Sigmoid colon (tissue), 7 donors: ENCODE results near the gene CLHC1. TPM values are rescaled to one million over a fixed set of nuclear protein-coding genes. Genes with fewer than 3 reads are reported as not detected.
A peak's percentile ranks its signal among the peaks of the same experiment; 100 is the strongest.

Experiments
- DNase-seq: peaks from one replicate; pipeline ENCODE4 v3.0.0-alpha.2; 2019
- H3K27ac ChIP-seq, 4 donors: fragments of 200-600 bp; sonication (generic); one replicate each; pipeline ENCODE4 v1.5.1; 2016 to 2019; ENCODE audit warnings: mild to moderate bottlenecking in 1 of 4
- H3K27me3 ChIP-seq, 3 donors: fragments of 200-600 bp; sonication (generic); one replicate each; pipeline ENCODE4 v1.5.1; 2019; ENCODE audit warnings: mild to moderate bottlenecking in 1 of 3
- H3K36me3 ChIP-seq, 4 donors: fragments of 200-600 bp; sonication (generic); one replicate each; pipeline ENCODE4 v1.5.1; 2016 to 2019
- H3K4me1 ChIP-seq, 4 donors: fragments of 200-600 bp; sonication (generic); one replicate each; pipeline ENCODE4 v1.5.1; 2017 to 2019
- H3K4me3 ChIP-seq, 4 donors: fragments of 200-600 bp; sonication (generic); one replicate each; pipeline ENCODE4 v1.5.1; 2017 to 2019; ENCODE audit warnings: mild to moderate bottlenecking in 2 of 4, moderate library complexity in 1 of 4
- H3K9me3 ChIP-seq, 4 donors: fragments of 200-600 bp in 3 of 4; sonication (generic) in 3 of 4; one replicate each; pipeline versions ENCODE4 v1.5.1 to v1.6.1; 2013 to 2019
- CTCF ChIP-seq, 4 experiments: fragments of 450-650 bp in 3 of 4; fragments of 200-600 bp in 1 of 4; IDR thresholded peaks; one replicate each; pipeline ENCODE4 v1.5.1; 2016 to 2019; ENCODE audit warnings: antibody characterized with exemption in 4 of 4, mild to moderate bottlenecking in 3 of 4, moderate library complexity in 2 of 4
- EP300 ChIP-seq, 4 donors: sonication (generic); formaldehyde crosslinking; IDR thresholded peaks; one replicate each; pipeline ENCODE4 v1.6.1; 2017; ENCODE audit warnings: antibody characterized with exemption in 4 of 4
- POLR2A ChIP-seq, 2 donors: fragments of 450-650 bp; IDR thresholded peaks; one replicate each; pipeline ENCODE4 v1.6.1; 2016; ENCODE audit warnings: antibody characterized with exemption in 2 of 2, mild to moderate bottlenecking in 2 of 2, moderate library complexity in 2 of 2
- POLR2AphosphoS5 ChIP-seq, 4 donors: sonication (generic); formaldehyde crosslinking; IDR thresholded peaks; one replicate each; pipeline ENCODE4 v1.6.1; 2017; ENCODE audit warnings: antibody characterized with exemption in 4 of 4
- WGBS, 2 donors: extraction: QIAGEN DNeasy Blood & Tissue Kit; methylation state at CpG; one replicate each; pipeline ENCODE4 v1.1.7; 2013; 5-methylcytosine and 5-hydroxymethylcytosine counted together
- intact Hi-C: fragments of 100-400 bp; cut with DNase I; formaldehyde crosslinking; loops from one replicate; pipeline ENCODE4 v1.15.1; 2023
- polyA plus RNA-seq, 3 donors: library from polyadenylated mRNA; stranded (reverse); fragments of 200-250 nt; gene quantifications; one replicate each; pipeline ENCODE4 v1.2.3, GENCODE V29; 2013
- total RNA-seq, 4 donors: library from RNA; depleted of rRNA; stranded (reverse); fragments of >200 nt; gene quantifications; one replicate each; pipeline ENCODE4 v1.1.0, GENCODE V29; 2016
- donor health status: healthy with polysubstance abuse.
- donor health status: Bipolar disorder and iron deficiency.
- donor health status: healthy.

The CLHC1 gene
- total and polyA plus RNA-seq, 7 donors = 4.4 to 22.4 (median 6.6) TPM

- H3K4me1 ChIP-seq = peaks cover 0 to 21% (median 11%) of the 10 kb centered on the region in 4 donors
- DNase-seq = no peak
- H3K27me3 ChIP-seq = no peaks in the 10 kb centered on the region
- WGBS, 2 donors = 91% methylated on average over 19 of the region's 19 CpGs
- H3K27ac ChIP-seq = peak overlapping the region; percentile 1 to 97 (median 92)
- H3K9me3 ChIP-seq = no peaks in the 10 kb centered on the region
- H3K4me3 ChIP-seq = no peak overlapping the region
- intact Hi-C loops = no loop called here
- no peaks in the 10 kb centered on the region for H3K36me3 ChIP-seq
- no peak for TF ChIP-seq EP300 (IDR thresholded peaks at IDR 0.05)
Measured at GRCh38 chr2:55224761-55225261, 7.3 kb downstream of the CLHC1 start.

GRCh38 chr2:55223958-55224760, 7.9 kb downstream of the CLHC1 start:
- Histone ChIP-seq H3K4me3 (peak overlapping the region in 3 of 4 donors; percentile 63 to 72 (median 70)), H3K4me1 (peaks cover 0 to 21% (median 11%) of the 10 kb centered on the region in 4 donors), H3K9me3 (no peaks in the 10 kb centered on the region), H3K27ac (peak overlapping the region; percentile 88 to 97 (median 93)), H3K27me3 (no peaks in the 10 kb centered on the region), H3K36me3 (no peaks in the 10 kb centered on the region)
- WGBS, 2 donors = 87 to 92% methylated on average over 25 of the region's 25 CpGs
- peak; percentile 70 for DNase-seq
- intact Hi-C loops = no loop called here
- no peak for TF ChIP-seq POLR2A (IDR thresholded peaks at IDR 0.05)
- TF ChIP-seq EP300 (IDR thresholded peaks at IDR 0.05) = no peak
- no peak for TF ChIP-seq CTCF (IDR thresholded peaks at IDR 0.05)
- no peak for TF ChIP-seq POLR2AphosphoS5 (IDR thresholded peaks at IDR 0.05)

- TF ChIP-seq EP300 (IDR thresholded peaks at IDR 0.05) (no peak), POLR2A (IDR thresholded peaks at IDR 0.05) (no peak), POLR2AphosphoS5 (IDR thresholded peaks at IDR 0.05) (no peak), CTCF (IDR thresholded peaks at IDR 0.05) (no peak)
- Histone ChIP-seq H3K27ac (no peak overlapping the region), H3K4me1 (no peaks in the 10 kb centered on the region), H3K9me3 (no peaks in the 10 kb centered on the region), H3K4me3 (no peak overlapping the region), H3K27me3 (no peaks in the 10 kb centered on the region), H3K36me3 (no peaks in the 10 kb centered on the region)
- DNase-seq = no peak
- intact Hi-C loops = no loop called here
Measured at GRCh38 chr2:55213822-55214221, 18.3 kb downstream of the CLHC1 start.

GRCh38 chr2:55204950-55205349, 27.1 kb downstream of the CLHC1 start:
- peaks cover 0 to 7% (median 0%) of the 10 kb centered on the region in 4 donors for H3K36me3 ChIP-seq
- intact Hi-C loops = no loop called here

More at GRCh38 chr2:55204950-55205349, 27.1 kb downstream of the CLHC1 start:
- DNase-seq = no peak
- no peak overlapping the region for H3K27ac ChIP-seq
- H3K27me3 ChIP-seq = no peaks in the 10 kb centered on the region
- TF ChIP-seq POLR2AphosphoS5 (IDR thresholded peaks at IDR 0.05) (no peak), EP300 (IDR thresholded peaks at IDR 0.05) (no peak), POLR2A (IDR thresholded peaks at IDR 0.05) (no peak), CTCF (IDR thresholded peaks at IDR 0.05) (no peak)
- H3K4me1 ChIP-seq = no peaks in the 10 kb centered on the region
- peaks cover 0 to 4% (median 1%) of the 10 kb centered on the region in 4 donors for H3K9me3 ChIP-seq
- H3K4me3 ChIP-seq = no peak overlapping the region
- WGBS, 2 donors = 98% methylated on average over 2 of the region's 2 CpGs
